ENCODE results near the gene SLC38A11. TPM values are rescaled to one million over a fixed set of nuclear protein-coding genes. Genes with fewer than 3 reads are reported as not detected.

SLC38A11 gene
- total RNA-seq, 1 donor from 2014 or later, result 2.6 TPM

DNA sequence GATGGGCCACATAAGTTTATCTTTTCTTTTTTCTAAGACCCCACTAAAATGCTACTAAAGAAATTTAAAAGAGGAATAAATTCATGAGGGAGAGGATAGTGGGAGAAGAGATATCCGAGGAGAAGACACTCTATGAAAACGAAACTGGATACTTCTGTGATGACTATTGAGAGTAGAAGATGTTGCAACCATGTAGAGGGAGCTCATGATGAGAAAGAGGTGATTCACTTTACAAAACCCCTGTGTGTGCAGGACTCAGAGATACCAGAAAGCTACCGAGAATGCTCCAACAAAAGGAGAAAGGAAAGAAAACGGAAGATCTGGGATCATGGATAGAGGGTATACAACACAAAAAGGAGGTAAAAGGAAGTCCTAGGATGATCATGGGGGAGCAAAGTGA is 34.9 kb downstream of the SLC38A11 start:
- no peak overlapping the region for H3K9ac ChIP-seq (ENCODE audit: low read depth in 1 of 3, low read length in 3 of 3)
- H3K9me3 ChIP-seq (ENCODE audit: control insufficient read depth in 3 of 3, low read length in 3 of 3), result no peaks in the 10 kb centered on the region
- H3K27ac ChIP-seq (ENCODE audit: low read depth, low read length), result no peak overlapping the region
- H3K4me1 ChIP-seq (ENCODE audit: control insufficient read depth in 3 of 3, insufficient read depth in 3 of 3, low read length in 3 of 3), result no peaks in the 10 kb centered on the region
- no peak overlapping the region for H3K4me3 ChIP-seq (ENCODE audit: low read length in 3 of 3)
- no peaks in the 10 kb centered on the region for H3K27me3 ChIP-seq (ENCODE audit: control insufficient read depth in 3 of 3, insufficient read depth in 3 of 3, low read length in 3 of 3)
- H3K36me3 ChIP-seq (ENCODE audit: control insufficient read depth in 3 of 3, insufficient read depth in 3 of 3, low read length in 3 of 3), result no peaks in the 10 kb centered on the region

DNA sequence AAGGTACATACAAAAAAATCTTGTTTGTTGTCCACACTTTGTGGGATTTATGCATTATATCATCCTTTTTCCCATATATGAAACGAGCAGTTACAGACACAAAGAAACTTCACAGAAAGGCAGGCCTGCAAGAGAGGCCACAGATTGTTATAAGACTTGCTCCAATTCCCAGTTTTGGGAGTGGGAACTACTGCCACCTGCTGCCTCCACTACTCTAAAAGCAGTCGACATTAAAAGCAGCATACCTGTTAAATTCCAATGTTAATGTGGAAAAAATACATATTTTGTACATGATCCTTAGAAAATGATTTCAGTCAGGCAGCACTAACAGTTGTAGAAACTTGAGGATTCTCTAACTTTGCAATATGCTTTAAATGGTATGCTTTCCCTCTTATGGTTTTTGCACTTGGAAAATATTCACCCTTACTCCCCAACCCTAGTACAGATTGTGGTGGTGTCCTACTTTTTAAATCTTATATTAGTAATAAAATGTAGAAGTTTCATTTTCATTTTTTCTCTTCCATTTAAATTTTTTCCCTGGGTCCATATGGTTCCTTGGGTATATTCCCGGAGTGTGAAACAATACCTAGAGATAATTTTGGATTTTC is 37.9 kb downstream of the SLC38A11 start:
- H3K36me3 ChIP-seq (ENCODE audit: control insufficient read depth in 3 of 3, insufficient read depth in 3 of 3, low read length in 3 of 3), result no peaks in the 10 kb centered on the region
- H3K9me3 ChIP-seq (ENCODE audit: control insufficient read depth in 3 of 3, low read length in 3 of 3), result no peaks in the 10 kb centered on the region

DNA sequence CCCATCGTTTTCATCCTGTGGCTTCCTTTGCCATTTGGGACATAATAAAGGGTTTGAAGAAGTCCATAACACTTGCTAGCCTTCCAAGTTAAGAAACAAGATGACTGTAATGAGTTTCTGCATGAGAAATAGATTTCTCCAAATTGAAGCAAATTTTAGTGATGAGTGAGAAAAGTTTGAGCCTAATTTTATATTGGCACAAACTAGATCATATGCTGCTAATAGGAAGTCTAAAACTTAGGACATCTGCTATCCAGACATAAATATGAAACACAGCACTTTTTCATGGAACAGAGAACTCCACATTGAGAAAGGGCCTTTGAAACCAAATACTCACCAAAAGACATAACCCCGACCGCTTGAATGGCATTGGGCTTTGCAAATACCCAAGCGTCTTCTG is 39.8 kb downstream of the SLC38A11 start:
- Histone ChIP-seq H3K4me1 (ENCODE audit: control insufficient read depth in 3 of 3, insufficient read depth in 3 of 3, low read length in 3 of 3) (no peaks in the 10 kb centered on the region), H3K4me3 (ENCODE audit: low read length in 3 of 3) (no peak overlapping the region)

More for the DNA sequence above, 37.9 kb downstream of the SLC38A11 start:
- H3K9ac ChIP-seq (ENCODE audit: low read depth in 1 of 3, low read length in 3 of 3), result no peak overlapping the region
- no peak overlapping the region for H3K4me3 ChIP-seq (ENCODE audit: low read length in 3 of 3)
- H3K27me3 ChIP-seq (ENCODE audit: control insufficient read depth in 3 of 3, insufficient read depth in 3 of 3, low read length in 3 of 3), result no peaks in the 10 kb centered on the region
- H3K4me1 ChIP-seq (ENCODE audit: control insufficient read depth in 3 of 3, insufficient read depth in 3 of 3, low read length in 3 of 3), result no peaks in the 10 kb centered on the region
- H3K27ac ChIP-seq (ENCODE audit: low read depth, low read length), result no peak overlapping the region

DNA sequence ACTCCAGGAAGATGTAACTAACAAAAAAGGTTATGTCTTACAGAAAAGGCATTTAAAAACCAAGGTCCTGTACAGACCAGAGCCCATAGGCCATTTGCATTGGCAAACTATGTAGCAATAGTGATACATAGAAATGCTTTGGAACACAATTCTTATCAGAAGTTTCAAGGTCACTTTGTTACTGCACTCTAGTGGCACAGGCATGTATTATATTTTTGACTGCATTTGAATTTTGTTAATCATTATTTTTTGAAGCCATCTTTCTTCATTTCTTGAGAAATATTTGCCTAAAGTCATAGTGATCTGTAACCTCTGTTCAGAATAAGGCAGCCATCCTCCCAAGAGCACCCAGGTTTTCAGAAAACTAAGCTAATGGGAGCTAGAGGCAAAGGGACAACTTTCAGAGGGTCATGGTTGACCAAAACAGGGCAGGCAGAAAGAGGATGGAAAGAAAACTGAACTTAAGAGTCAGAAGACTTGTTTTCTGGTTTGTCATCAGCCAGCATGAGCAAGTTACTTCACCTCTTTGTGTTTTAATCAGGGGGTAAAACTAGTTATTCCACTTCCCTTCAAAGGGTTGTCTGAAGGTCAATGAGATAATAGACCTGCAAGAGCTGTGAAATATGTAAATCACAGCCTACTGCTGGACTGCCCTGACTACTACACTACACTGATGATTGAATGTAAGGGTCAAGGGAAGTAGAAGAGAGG is 41.5 kb downstream of the SLC38A11 start:
- H3K27ac ChIP-seq (ENCODE audit: low read depth, low read length), result no peak overlapping the region
- H3K4me3 ChIP-seq (ENCODE audit: low read length in 3 of 3), result no peak overlapping the region
- no peak overlapping the region for H3K9ac ChIP-seq (ENCODE audit: low read depth in 1 of 3, low read length in 3 of 3)
- no peaks in the 10 kb centered on the region for H3K36me3 ChIP-seq (ENCODE audit: control insufficient read depth in 3 of 3, insufficient read depth in 3 of 3, low read length in 3 of 3)
- no peaks in the 10 kb centered on the region for H3K9me3 ChIP-seq (ENCODE audit: control insufficient read depth in 3 of 3, low read length in 3 of 3)
- no peaks in the 10 kb centered on the region for H3K27me3 ChIP-seq (ENCODE audit: control insufficient read depth in 3 of 3, insufficient read depth in 3 of 3, low read length in 3 of 3)
- H3K4me1 ChIP-seq (ENCODE audit: control insufficient read depth in 3 of 3, insufficient read depth in 3 of 3, low read length in 3 of 3), result no peaks in the 10 kb centered on the region

More for the DNA sequence above, 39.8 kb downstream of the SLC38A11 start:
- H3K27ac ChIP-seq (ENCODE audit: low read depth, low read length), result no peak overlapping the region
- no peak overlapping the region for H3K9ac ChIP-seq (ENCODE audit: low read depth in 1 of 3, low read length in 3 of 3)
- H3K9me3 ChIP-seq (ENCODE audit: control insufficient read depth in 3 of 3, low read length in 3 of 3), result no peaks in the 10 kb centered on the region
- no peaks in the 10 kb centered on the region for H3K27me3 ChIP-seq (ENCODE audit: control insufficient read depth in 3 of 3, insufficient read depth in 3 of 3, low read length in 3 of 3)
- H3K36me3 ChIP-seq (ENCODE audit: control insufficient read depth in 3 of 3, insufficient read depth in 3 of 3, low read length in 3 of 3), result no peaks in the 10 kb centered on the region

DNA sequence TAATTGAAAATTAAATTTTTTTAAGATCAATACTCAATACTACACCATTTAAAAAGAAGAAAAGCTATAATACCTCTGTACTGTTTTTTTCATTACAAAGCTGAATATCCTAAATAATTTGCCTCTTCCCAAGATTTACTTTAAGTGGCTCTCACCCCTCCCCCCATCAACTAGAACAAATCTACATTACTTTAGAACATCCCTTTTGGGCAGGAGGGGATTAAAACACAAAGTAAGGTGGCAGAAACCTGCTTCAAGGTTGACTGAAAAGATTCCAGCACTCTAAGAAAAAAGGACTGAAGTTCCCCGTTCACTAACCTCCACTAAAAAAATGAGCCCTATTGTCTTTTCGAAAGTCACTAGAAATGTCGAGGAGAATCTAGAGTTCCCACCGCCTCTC is 42.3 kb downstream of the SLC38A11 start:
- H3K36me3 ChIP-seq (ENCODE audit: control insufficient read depth in 3 of 3, insufficient read depth in 3 of 3, low read length in 3 of 3), result no peaks in the 10 kb centered on the region
- H3K9me3 ChIP-seq (ENCODE audit: control insufficient read depth in 3 of 3, low read length in 3 of 3), result no peaks in the 10 kb centered on the region
- H3K4me1 ChIP-seq (ENCODE audit: control insufficient read depth in 3 of 3, insufficient read depth in 3 of 3, low read length in 3 of 3), result no peaks in the 10 kb centered on the region
- H3K4me3 ChIP-seq (ENCODE audit: low read length in 3 of 3), result no peak overlapping the region
- no peak overlapping the region for H3K27ac ChIP-seq (ENCODE audit: low read depth, low read length)
- H3K9ac ChIP-seq (ENCODE audit: low read depth in 1 of 3, low read length in 3 of 3), result no peak overlapping the region
- no peaks in the 10 kb centered on the region for H3K27me3 ChIP-seq (ENCODE audit: control insufficient read depth in 3 of 3, insufficient read depth in 3 of 3, low read length in 3 of 3)

DNA sequence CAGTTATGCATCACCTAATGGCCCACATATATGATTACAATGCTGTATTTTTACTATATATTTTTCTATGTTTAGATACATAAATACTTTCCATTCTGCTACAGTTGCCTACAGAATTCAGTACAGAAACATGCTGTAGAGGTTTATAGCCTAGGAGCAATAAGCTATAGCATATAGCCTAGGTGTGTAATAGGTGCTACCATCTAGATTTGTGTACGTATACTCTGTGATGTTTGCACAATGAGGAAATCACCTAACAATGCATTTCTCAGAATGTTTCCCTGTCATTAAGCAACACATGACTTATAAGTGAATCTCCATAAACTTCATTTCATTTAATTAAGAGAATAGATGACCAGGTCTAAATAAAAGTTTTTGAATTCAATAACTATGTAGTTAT is 43.5 kb downstream of the SLC38A11 start:
- Histone ChIP-seq H3K9me3 (ENCODE audit: control insufficient read depth in 3 of 3, low read length in 3 of 3) (no peaks in the 10 kb centered on the region), H3K4me1 (ENCODE audit: control insufficient read depth in 3 of 3, insufficient read depth in 3 of 3, low read length in 3 of 3) (no peaks in the 10 kb centered on the region), H3K27ac (ENCODE audit: low read depth, low read length) (no peak overlapping the region), H3K4me3 (ENCODE audit: low read length in 3 of 3) (no peak overlapping the region), H3K36me3 (ENCODE audit: control insufficient read depth in 3 of 3, insufficient read depth in 3 of 3, low read length in 3 of 3) (no peaks in the 10 kb centered on the region), H3K9ac (ENCODE audit: low read depth in 1 of 3, low read length in 3 of 3) (no peak overlapping the region), H3K27me3 (ENCODE audit: control insufficient read depth in 3 of 3, insufficient read depth in 3 of 3, low read length in 3 of 3) (no peaks in the 10 kb centered on the region)

DNA sequence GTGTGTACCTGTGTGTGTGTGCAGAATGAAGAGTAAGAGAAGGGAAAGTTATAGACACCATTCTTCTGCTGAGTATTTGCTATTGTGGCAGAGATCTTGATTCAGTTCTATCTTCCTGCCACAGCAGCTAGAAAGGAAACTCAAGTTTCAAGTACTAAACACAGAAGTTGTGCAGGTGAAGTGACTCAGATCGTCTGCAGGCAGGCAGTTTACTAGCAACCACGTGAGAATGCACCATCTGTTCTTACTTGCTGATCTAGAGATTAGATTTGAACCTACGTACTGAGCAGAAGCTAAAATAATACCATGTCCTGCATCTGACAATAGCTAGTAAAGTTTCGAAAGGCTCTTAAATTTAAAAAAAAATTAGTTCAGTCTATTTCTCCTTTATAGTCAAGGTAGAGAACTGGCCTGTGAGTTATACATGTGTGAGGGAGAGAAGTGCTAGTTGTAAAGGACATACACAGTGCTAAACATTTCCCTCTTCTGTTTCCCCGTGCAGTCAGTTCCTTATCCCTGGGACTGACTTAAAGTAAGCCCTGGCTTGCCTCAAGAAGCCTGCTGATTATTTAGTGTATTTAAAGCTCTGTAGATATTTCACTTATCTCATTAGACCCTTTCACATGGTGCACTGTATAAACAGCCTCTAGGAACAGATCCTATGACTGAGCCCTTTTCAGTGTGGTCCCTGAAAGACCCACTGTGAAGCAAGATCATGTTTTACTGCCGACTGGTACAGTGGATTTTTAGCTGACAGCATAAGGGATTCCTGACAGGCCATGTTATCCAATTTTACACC is 45.0 kb downstream of the SLC38A11 start:
- H3K27me3 ChIP-seq (ENCODE audit: control insufficient read depth in 3 of 3, insufficient read depth in 3 of 3, low read length in 3 of 3), result no peaks in the 10 kb centered on the region
- H3K9me3 ChIP-seq (ENCODE audit: control insufficient read depth in 3 of 3, low read length in 3 of 3), result no peaks in the 10 kb centered on the region
- no peaks in the 10 kb centered on the region for H3K36me3 ChIP-seq (ENCODE audit: control insufficient read depth in 3 of 3, insufficient read depth in 3 of 3, low read length in 3 of 3)
- no peaks in the 10 kb centered on the region for H3K4me1 ChIP-seq (ENCODE audit: control insufficient read depth in 3 of 3, insufficient read depth in 3 of 3, low read length in 3 of 3)
- no peak overlapping the region for H3K9ac ChIP-seq (ENCODE audit: low read depth in 1 of 3, low read length in 3 of 3)
- no peak overlapping the region for H3K27ac ChIP-seq (ENCODE audit: low read depth, low read length)
- no peak overlapping the region for H3K4me3 ChIP-seq (ENCODE audit: low read length in 3 of 3)

DNA sequence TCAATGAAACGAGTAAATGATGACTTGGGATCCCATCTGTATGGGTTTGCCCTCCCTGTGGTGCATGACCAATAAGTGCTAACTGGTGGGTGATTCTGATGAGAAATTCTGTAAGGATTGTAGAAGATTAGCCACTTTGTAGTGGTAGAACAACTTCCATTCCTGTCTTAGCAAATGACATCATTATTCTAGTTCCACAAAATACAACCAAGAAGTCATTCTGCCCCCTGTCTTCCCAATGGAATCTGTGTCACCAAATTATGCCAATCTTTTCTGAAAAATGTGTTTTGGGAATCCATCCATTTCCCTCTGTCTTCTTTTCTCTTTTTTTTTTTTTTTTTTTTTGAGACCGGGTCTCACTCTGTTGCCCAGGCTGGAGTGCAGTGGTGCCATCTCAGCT is 48.4 kb downstream of the SLC38A11 start:
- Histone ChIP-seq H3K9ac (ENCODE audit: low read depth in 1 of 3, low read length in 3 of 3) (no peak overlapping the region), H3K27ac (ENCODE audit: low read depth, low read length) (no peak overlapping the region), H3K27me3 (ENCODE audit: control insufficient read depth in 3 of 3, insufficient read depth in 3 of 3, low read length in 3 of 3) (no peaks in the 10 kb centered on the region), H3K36me3 (ENCODE audit: control insufficient read depth in 3 of 3, insufficient read depth in 3 of 3, low read length in 3 of 3) (no peaks in the 10 kb centered on the region), H3K4me1 (ENCODE audit: control insufficient read depth in 3 of 3, insufficient read depth in 3 of 3, low read length in 3 of 3) (no peaks in the 10 kb centered on the region), H3K9me3 (ENCODE audit: control insufficient read depth in 3 of 3, low read length in 3 of 3) (no peaks in the 10 kb centered on the region), H3K4me3 (ENCODE audit: low read length in 3 of 3) (no peak overlapping the region)

DNA sequence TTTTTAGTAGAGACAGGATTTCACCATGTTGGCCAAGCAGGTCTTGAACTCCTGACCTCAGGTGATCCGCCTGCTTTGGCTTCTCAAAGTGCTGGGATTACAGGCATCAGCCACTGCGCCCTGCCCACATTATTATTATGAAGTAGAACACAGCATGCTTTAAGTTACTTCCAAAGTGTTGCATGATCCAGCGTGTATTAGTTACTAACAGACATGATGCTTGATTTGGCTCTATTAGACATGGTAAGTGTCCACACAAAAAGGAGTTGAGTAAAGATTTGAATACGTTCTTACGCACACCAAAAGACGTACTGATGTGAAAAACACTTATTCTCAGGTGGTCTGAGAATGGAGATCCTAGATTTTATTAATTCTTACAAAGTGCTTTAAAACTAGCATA is 50.0 kb downstream of the SLC38A11 start:
- Histone ChIP-seq H3K27me3 (ENCODE audit: control insufficient read depth in 3 of 3, insufficient read depth in 3 of 3, low read length in 3 of 3) (no peaks in the 10 kb centered on the region), H3K4me3 (ENCODE audit: low read length in 3 of 3) (no peak overlapping the region), H3K4me1 (ENCODE audit: control insufficient read depth in 3 of 3, insufficient read depth in 3 of 3, low read length in 3 of 3) (no peaks in the 10 kb centered on the region), H3K9ac (ENCODE audit: low read depth in 1 of 3, low read length in 3 of 3) (no peak overlapping the region), H3K27ac (ENCODE audit: low read depth, low read length) (no peak overlapping the region), H3K36me3 (ENCODE audit: control insufficient read depth in 3 of 3, insufficient read depth in 3 of 3, low read length in 3 of 3) (no peaks in the 10 kb centered on the region), H3K9me3 (ENCODE audit: control insufficient read depth in 3 of 3, low read length in 3 of 3) (no peaks in the 10 kb centered on the region)

DNA sequence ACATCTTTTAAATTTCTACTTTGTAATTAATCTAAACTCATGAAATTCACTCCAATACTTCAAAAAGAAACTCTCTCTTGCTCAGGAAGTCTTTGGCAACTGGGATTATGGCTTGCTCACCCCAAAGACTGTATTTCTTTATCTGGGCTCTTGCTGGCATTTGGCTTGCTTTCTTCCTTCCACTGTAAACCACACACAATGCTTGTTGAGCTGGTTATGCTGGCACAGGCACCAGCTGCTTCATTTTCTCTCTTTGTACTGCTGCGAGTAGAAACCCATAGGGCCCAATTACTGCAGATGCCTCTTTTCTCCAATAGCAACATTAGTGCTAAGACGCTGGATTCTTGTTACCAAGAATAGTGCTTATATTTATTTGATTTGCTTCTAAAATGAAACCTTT is 51.4 kb downstream of the SLC38A11 start:
- Histone ChIP-seq H3K36me3 (ENCODE audit: control insufficient read depth in 3 of 3, insufficient read depth in 3 of 3, low read length in 3 of 3) (no peaks in the 10 kb centered on the region), H3K4me3 (ENCODE audit: low read length in 3 of 3) (no peak overlapping the region), H3K27ac (ENCODE audit: low read depth, low read length) (no peak overlapping the region), H3K9me3 (ENCODE audit: control insufficient read depth in 3 of 3, low read length in 3 of 3) (no peaks in the 10 kb centered on the region), H3K27me3 (ENCODE audit: control insufficient read depth in 3 of 3, insufficient read depth in 3 of 3, low read length in 3 of 3) (no peaks in the 10 kb centered on the region), H3K4me1 (ENCODE audit: control insufficient read depth in 3 of 3, insufficient read depth in 3 of 3, low read length in 3 of 3) (no peaks in the 10 kb centered on the region), H3K9ac (ENCODE audit: low read depth in 1 of 3, low read length in 3 of 3) (no peak overlapping the region)
